ENCODE data around the gene KIF21B. TPM values are rescaled to one million over a fixed set of nuclear protein-coding genes. Genes with fewer than 3 reads are reported as not detected.

Gene KIF21B
- total RNA-seq, 1 donor from 2014 or later, result 7.6 TPM

- Mint-ChIP-seq H3K4me3 (no peak overlapping the region), H3K27me3 (no peaks in the 10 kb centered on the region), H3K27ac (no peak overlapping the region), H3K36me3 (no peaks in the 10 kb centered on the region), H3K4me1 (ENCODE audit: unreplicated experiment) (no peaks in the 10 kb centered on the region), H3K9me3 (no peaks in the 10 kb centered on the region)
- no peak for DNase-seq (ENCODE audit: extremely low spot score, unreplicated experiment)
- no peak for TF ChIP-seq CTCF (conservative IDR thresholded peaks at IDR 0.05)
These were observed 101.9 kb downstream of the KIF21B start for GRCh38 chr1:200921571-200922110.

Other genes with a start within 250 kb of the KIF21B start
- gene GPR25, start 150.7 kb downstream of the KIF21B start, total RNA-seq (ENCODE audit: low replicate concordance), result not detected in 2 replicates
- gene INAVA, start 128.8 kb downstream of the KIF21B start, total RNA-seq (ENCODE audit: low replicate concordance), result 37.6 and 38.4 TPM in 2 replicates
- gene CACNA1S, start 88.7 kb upstream of the KIF21B start, total RNA-seq (ENCODE audit: low replicate concordance), result 0.12 TPM in 1 of 2 replicates, not detected in the other
- not detected in 2 replicates for gene ASCL5, start 103.5 kb upstream of the KIF21B start, total RNA-seq (ENCODE audit: low replicate concordance)
- 97.1 and 117 TPM in 2 replicates for gene TMEM9, start 130.8 kb upstream of the KIF21B start, total RNA-seq (ENCODE audit: low replicate concordance)
- gene IGFN1, start 167.1 kb upstream of the KIF21B start, total RNA-seq (ENCODE audit: low replicate concordance), result 2.0 and 7.9 TPM in 2 replicates